Myocyte (in vitro differentiated cells): Measurements from ENCODE around the gene NOP14. TPM values are rescaled to one million over a fixed set of nuclear protein-coding genes. Genes with fewer than 3 reads are reported as not detected.
"Not testable (repeated sequence)": the region's sequence is repeated elsewhere in the genome, so short reads cannot be mapped to it uniquely, and the experiment has no call there.

ENCODE experiments used
- DNase-seq: peaks from one replicate; pipeline ENCODE4 v3.0.0-alpha.2; 2012; ENCODE audit warnings: low read depth
- total RNA-seq: library from RNA; depleted of rRNA; stranded (reverse); fragments of >200 nt; gene quantifications from 2 replicates; pipeline ENCODE4 v1.2.3, GENCODE V29; 2014

Gene NOP14
- total RNA-seq, 1 donor from 2014 or later: 30.1 TPM

DNA sequence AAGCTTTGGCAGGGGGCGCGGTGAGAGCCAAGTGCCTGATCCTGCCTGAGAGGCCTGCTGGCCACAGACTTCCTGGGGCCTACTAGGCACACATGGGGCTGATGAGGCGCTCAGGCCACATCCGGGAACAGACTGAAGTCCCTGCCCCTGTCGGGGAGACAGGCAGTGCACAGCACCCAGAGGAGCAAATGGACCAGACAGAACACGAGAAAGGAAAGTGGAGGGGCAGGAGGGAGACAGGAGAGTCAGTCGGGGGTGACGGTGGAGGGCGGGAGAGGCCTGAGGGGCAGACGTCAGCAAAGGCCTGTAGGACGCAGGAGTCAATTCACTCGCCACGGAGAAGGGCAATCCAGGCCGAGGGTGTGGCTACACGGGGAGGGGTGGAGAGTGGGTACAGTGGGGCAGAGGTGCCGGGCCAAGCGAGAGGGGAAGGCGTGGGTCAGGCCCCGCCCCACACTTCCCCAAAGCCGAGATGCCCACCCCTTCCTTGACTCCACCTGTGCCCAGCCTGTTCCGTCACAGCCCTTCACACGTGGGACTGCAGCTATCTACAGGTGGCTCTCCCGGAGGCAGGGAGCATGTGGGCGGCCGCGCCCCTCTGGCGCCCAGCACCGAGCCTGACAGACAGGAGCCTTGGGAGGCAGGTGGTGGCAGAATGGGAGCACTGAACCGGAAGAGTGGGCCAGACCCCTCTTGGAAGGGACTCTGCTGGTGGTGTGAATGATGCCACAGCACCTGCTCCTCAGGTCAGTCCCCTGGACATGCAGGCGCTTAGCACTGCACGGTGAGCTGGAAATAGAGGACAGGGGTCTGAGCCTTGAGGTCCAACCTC, 20.5 kb downstream of the NOP14 start:
- no peak for DNase-seq

GRCh38 chr4:2942037-2942531, 21.1 kb downstream of the NOP14 start:
- DNase-seq: no peak

GRCh38 chr4:2941138-2942036, 21.8 kb downstream of the NOP14 start:
- DNase-seq: no peak

DNA sequence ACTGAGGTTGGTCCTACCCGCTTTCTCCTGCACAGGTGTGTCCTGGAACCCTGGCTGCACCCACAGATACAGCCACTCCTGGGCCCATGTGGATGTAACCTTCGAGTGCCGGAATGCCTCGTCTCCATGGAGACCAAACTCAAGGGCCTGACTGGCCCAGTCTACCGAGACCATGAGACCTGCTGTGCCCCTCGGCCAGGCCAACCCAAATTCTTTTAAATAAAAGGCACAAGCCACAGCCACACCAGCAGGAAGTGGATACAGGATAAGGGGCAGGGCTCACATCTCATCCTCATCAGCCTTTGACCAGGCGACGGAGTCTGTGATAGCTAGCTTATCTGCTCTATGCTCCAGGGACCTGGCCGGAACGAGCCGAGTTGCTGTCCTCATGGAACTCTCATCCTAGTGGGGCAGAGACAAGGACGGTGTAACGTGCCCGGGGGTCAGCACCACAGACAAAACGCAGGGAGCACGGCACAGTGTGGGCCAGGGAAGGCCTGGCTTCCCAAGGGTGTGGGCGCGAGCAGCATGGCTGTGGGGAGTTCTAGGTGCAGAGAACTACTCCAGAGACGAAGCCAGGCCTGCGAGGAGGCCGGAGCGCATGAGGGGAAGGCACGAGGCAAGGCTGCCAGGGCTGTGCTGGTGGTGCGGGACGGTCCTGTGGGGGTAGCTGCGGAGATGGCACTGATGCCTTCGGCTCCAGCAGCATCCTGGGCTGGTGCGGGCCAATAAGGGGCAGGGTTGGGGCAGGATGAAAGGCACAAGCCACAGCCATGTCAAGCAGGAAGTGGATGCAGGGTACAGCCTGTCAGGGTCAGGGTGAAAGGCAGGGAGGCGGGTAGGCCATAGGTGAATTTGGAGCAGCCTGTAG, 22.7 kb downstream of the NOP14 start:
- DNase-seq: no peak

DNA sequence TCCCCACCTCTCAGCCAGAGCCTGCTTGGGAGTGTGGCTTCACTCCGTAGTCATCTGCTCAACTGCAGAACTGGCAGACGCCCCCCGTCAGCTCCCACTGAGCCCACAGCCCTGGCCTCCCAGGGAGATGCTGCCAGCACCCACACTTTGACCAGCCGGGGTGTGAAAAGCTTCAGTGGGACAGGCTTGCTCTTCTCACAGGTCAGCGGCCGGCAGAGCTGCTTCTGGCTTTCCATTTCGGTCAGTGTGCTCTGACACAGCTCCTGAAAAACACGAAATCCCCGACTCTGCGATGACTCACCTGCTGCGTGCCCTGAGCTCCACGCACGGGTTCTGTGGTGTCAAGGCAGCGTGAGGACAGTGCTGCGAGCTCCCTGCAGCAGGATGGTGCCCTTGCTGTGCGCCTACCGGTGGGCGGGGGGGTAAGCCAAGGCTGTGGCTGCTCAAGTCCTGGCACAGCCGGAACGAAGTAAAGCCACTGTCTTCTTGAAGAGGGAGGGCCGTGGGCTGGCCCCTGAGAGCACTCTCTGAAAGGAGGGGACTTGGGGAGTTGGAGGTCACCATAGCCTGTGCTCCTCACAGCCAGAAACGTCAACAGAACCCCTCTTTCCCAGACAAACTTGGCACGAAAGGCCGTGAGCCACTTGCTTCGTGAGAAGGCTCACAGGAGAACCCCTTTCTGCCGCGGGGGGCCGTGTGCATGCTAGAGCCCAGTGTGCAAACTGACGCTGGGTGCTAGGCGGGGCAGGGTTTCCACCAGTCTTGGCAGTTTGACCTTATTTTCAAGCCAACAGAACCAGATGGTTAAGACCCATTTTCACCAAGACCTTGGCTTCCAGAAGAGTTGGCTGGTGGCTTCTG, 23.6 kb downstream of the NOP14 start:
- DNase-seq: no peak

GRCh38 chr4:2938906-2939305, 24.3 kb downstream of the NOP14 start:
- no peak for DNase-seq

- DNase-seq: not testable (repeated sequence)
These were observed 24.8 kb downstream of the NOP14 start for GRCh38 chr4:2938411-2938810.

GRCh38 chr4:2937986-2938385, 25.2 kb downstream of the NOP14 start:
- DNase-seq: no peak

GRCh38 chr4:2937146-2937857, 25.9 kb downstream of the NOP14 start:
- no peak for DNase-seq

DNA sequence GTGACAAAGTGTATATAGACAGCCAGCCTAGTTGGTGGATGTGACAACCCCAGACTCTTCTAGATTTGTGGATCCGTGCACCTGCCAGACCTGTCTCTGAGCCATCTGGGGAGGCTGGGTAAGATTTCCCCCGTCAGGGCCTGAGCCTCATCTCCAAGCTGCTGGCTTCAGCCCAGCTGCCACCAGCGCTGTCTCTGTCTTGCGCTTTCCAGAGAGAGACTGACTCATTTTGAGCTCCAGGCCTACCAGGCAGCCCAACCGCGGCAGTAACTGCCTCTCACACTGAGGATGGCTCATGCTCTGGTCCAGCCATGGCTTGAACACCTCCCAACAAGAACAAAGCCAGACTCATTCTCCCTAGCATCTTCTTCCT, 26.4 kb downstream of the NOP14 start:
- peak; percentile 78 for DNase-seq

GRCh38 chr4:2935762-2936743, 27.2 kb downstream of the NOP14 start:
- DNase-seq: no peak

DNA sequence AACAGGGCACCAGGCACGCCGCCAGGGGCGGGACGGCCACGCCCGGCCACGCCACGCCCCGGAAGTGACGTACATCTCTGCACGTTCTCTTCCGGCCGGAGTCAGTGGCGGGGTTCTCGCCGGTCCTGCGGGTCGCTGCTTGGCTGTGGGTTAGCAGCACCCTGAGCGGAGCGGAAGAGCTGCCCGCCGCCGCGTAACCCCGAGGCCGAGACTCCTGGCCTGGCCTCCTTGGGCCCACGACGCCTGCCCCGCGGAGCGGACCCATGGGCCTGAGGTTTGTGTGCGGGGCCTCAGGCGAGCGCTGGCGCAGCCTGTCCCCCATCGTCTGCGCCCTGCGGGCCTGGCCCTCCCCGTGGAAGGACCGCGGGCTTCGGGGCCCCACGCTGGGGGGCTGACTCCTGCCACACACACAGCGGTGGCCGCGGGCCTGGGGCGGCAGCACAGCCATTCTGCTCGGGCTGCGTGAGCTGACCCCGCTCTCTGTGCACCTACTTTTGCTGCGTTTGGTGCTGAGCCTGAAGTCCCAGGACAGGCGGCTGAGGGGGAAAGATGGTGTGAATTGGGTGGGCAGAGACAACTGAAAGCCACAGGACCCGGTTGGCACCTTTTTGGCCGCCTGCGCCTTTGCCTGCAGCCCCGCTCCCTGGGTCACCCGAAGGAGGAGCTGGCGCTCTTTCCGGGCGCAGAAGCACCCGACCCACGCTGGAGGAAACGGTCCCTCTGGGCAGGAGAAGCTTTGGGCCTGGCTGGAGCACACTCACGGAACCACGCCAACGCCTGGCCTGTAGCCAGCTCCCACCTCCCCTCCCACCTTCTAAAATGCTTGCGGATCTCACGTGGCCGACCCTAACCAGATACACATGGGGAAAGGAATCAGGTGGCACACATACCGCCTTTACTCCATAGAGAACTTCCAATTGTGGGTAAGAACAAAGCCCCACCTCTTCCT, 28.1 kb downstream of the NOP14 start:
- peak; percentile 90 for DNase-seq

GRCh38 chr4:2934077-2934812, 29.0 kb downstream of the NOP14 start:
- DNase-seq: peak; percentile 39

GRCh38 chr4:2933566-2934076, 29.6 kb downstream of the NOP14 start:
- DNase-seq: no peak

DNA sequence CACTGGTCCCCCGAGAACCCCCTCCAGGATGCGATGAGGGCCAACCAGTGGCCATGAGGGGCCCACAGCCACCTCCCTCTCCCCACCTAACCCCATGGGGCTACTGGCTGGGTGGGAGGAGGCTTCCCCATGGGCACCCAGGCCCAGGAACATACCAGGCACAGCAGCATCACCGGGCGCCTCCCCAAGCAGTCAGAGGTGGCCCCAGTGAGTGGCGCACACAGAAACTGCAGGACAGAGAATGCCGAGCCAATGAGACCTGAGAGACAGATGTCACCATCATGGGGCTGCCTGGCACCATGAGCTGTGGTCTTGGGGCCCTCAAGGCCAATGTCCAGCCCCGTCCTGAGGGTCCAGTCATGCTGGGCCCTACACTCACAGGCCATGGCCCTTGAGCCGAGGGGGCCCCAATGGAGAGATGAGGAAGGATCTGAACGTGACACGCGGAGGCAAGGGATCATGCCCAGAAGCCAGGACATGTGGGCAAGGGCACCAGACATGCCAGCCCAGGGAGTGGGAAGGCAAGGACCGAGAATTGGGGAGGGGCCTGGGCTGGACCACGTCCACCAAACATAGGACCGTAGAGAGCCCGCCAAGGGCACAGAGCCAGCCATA, 30.1 kb downstream of the NOP14 start:
- no peak for DNase-seq
